ENCODE results near the gene PMIS2. TPM values are rescaled to one million over a fixed set of nuclear protein-coding genes. Genes with fewer than 3 reads are reported as not detected.

Gene PMIS2
- total and polyA plus RNA-seq, 2 of the 8 experiments (the other 6 are each of a cell fraction or from before 2014, with no cell fraction given), result not detected

DNA sequence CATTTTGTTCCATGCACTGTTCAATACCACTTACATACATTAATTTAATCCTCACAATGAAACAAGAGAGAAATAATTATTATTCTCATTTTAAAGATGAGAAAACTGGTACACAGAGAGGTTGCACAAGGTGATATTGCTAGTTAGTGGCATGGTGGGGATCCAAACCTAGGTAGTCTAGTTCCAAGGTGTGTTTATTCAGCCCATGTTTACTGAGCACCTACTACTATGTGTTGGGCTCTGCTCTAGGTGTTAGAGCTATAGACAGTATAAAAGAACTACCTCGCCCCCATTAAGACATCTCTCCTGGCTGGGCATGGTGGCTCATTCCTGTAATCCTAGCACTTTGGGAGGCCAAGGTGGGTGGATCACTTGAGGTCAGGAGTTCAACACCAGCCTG is 3.2 kb upstream of the PMIS2 start (continued):
- TF ChIP-seq NANOG (IDR thresholded peaks at IDR 0.05; ENCODE audit: insufficient read depth, low read depth, low read length, poor library complexity, severe bottlenecking), result no peak
- no peak for TF ChIP-seq ZNF274 (IDR thresholded peaks at IDR 0.05; ENCODE audit: borderline replicate concordance, extremely low read depth, low read length)
- TF ChIP-seq, protein P1, sequence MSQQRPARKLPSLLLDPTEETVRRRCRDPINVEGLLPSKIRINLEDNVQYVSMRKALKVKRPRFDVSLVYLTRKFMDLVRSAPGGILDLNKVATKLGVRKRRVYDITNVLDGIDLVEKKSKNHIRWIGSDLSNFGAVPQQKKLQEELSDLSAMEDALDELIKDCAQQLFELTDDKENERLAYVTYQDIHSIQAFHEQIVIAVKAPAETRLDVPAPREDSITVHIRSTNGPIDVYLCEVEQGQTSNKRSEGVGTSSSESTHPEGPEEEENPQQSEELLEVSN (IDR thresholded peaks at IDR 0.05), result no peak
- TF ChIP-seq, protein P2, sequence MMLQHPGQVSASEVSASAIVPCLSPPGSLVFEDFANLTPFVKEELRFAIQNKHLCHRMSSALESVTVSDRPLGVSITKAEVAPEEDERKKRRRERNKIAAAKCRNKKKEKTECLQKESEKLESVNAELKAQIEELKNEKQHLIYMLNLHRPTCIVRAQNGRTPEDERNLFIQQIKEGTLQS (IDR thresholded peaks at IDR 0.05; ENCODE audit: insufficient read depth, low read depth, low read length), result no peak
- TF ChIP-seq POLR2A (IDR thresholded peaks at IDR 0.05; ENCODE audit: control extremely low read depth in 1 of 2, low read depth in 2 of 2, low read length in 2 of 2), result no peak
- TF ChIP-seq TCF12 (IDR thresholded peaks at IDR 0.05; ENCODE audit: low read depth, low read length), result no peak
- no peak for TF ChIP-seq SIN3A (conservative IDR thresholded peaks at IDR 0.05 in 1 of 2, IDR thresholded peaks at IDR 0.05 in 1 of 2; ENCODE audit: low read depth in 1 of 2, low read length in 2 of 2)
